Testis (tissue), 3 donors: ENCODE data around the gene THSD7A. TPM values are rescaled to one million over a fixed set of nuclear protein-coding genes. Genes with fewer than 3 reads are reported as not detected.

Experiments used
- DNase-seq: peaks from one replicate; pipeline ENCODE4 v3.0.0-alpha.2; 2019
- H3K27ac ChIP-seq, 2 donors: fragments of 200-600 bp; sonication (generic); one replicate each; pipeline ENCODE4 v1.5.1; 2019
- H3K27me3 ChIP-seq: fragments of 200-600 bp; sonication (generic); one replicate; pipeline ENCODE4 v1.5.1; 2019
- H3K36me3 ChIP-seq: fragments of 200-600 bp; sonication (generic); one replicate; pipeline ENCODE4 v1.5.1; 2017; ENCODE audit warnings: low read depth; ENCODE audit errors: missing control alignments
- H3K4me1 ChIP-seq: fragments of 200-600 bp; sonication (generic); one replicate; pipeline ENCODE4 v1.5.1; 2019
- H3K4me3 ChIP-seq, 2 donors: fragments of 200-600 bp; sonication (generic); one replicate each; pipeline ENCODE4 v1.5.1; 2017 to 2019
- H3K9me3 ChIP-seq: fragments of 200-600 bp; sonication (generic); one replicate; pipeline ENCODE4 v1.5.1; 2017
- POLR2A ChIP-seq: fragments of 450-650 bp; IDR thresholded peaks from one replicate; pipeline ENCODE4 v1.6.1; 2017; ENCODE audit warnings: antibody characterized with exemption, mild to moderate bottlenecking, moderate library complexity
- WGBS, 2 donors: methylation state at CpG; one replicate each; pipeline ENCODE4 v1.1.5; 2018; 5-methylcytosine and 5-hydroxymethylcytosine counted together
- intact Hi-C: fragments of 100-400 bp; cut with DNase I; formaldehyde crosslinking; loops from one replicate; pipeline ENCODE4 v1.15.1; 2023; ENCODE audit warnings: low total_unique reads
- polyA plus RNA-seq: library from polyadenylated mRNA; stranded (reverse); fragments of 350-450 nt; fragmentation: Illumina TruSeq; extraction: RNeasy Lipid Tissue Mini Kit (QIAGEN cat#74804); gene quantifications from one replicate; pipeline ENCODE4 v1.2.3, GENCODE V29; 2014; ENCODE audit warnings: low read depth, low replicate concordance; ENCODE audit not compliant: insufficient read depth
- total RNA-seq, 2 donors: library from RNA; depleted of rRNA; stranded (reverse); fragments of >200 nt; gene quantifications; one replicate each; pipeline ENCODE4 v1.2.3, GENCODE V29; 2016
- TF ChIP-seq, protein P1 (sequence below), 3 experiments: fragments of 450-650 bp in 2 of 3; fragments of 200-600 bp in 1 of 3; sonication (generic) in 1 of 3; IDR thresholded peaks; one replicate each; pipeline ENCODE4 v1.5.1; 2016 to 2019; ENCODE audit warnings: antibody characterized with exemption in 3 of 3, mild to moderate bottlenecking in 2 of 3, moderate library complexity in 1 of 3

Gene THSD7A
- total and polyA plus RNA-seq, 3 donors from 2014 or later, result 1.6 to 7.0 (median 6.8) TPM

DNA sequence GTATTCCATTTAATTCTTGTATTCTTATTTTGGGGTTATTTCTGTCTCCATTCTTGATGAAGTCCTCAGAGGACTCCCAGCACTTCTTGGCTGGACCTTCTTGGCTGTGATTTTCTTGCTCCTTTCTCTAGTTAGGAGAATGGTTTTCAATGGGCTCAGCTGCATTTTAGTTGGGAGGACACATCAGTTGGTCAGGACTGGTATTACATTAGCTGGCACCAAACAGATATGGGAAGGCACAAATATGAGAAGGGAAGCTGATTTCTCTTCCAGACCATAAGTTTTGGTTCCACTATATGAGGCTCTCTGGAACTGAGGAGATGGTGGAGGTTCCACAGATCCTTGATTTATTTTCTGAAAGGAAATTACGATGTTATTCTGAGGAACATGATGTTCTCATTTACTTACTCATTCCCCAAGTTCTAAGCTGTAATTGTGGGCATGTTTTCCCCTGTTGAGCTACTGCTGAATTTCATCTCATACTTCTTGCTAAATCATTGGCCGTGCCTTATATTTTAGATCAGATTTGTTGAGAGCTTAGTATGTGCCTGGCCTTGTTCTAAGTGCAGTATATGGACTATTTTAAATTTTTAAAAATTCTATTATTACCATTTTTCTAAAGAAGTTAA, 261.0 kb downstream of the THSD7A start:
- no peaks in the 10 kb centered on the region for H3K9me3 ChIP-seq
- intact Hi-C loops, result no loop called here
- no peaks in the 10 kb centered on the region for H3K27me3 ChIP-seq
- no peak overlapping the region for H3K27ac ChIP-seq
- TF ChIP-seq POLR2A, result no peak
- TF ChIP-seq, protein P1, sequence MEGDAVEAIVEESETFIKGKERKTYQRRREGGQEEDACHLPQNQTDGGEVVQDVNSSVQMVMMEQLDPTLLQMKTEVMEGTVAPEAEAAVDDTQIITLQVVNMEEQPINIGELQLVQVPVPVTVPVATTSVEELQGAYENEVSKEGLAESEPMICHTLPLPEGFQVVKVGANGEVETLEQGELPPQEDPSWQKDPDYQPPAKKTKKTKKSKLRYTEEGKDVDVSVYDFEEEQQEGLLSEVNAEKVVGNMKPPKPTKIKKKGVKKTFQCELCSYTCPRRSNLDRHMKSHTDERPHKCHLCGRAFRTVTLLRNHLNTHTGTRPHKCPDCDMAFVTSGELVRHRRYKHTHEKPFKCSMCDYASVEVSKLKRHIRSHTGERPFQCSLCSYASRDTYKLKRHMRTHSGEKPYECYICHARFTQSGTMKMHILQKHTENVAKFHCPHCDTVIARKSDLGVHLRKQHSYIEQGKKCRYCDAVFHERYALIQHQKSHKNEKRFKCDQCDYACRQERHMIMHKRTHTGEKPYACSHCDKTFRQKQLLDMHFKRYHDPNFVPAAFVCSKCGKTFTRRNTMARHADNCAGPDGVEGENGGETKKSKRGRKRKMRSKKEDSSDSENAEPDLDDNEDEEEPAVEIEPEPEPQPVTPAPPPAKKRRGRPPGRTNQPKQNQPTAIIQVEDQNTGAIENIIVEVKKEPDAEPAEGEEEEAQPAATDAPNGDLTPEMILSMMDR (IDR thresholded peaks at IDR 0.05), result no peak
- DNase-seq, result no peak
- WGBS, 2 donors, result 69 to 75% methylated on average over 2 of the region's 2 CpGs
- no peaks in the 10 kb centered on the region for H3K36me3 ChIP-seq
- H3K4me3 ChIP-seq, result no peak overlapping the region
- H3K4me1 ChIP-seq, result no peaks in the 10 kb centered on the region

DNA sequence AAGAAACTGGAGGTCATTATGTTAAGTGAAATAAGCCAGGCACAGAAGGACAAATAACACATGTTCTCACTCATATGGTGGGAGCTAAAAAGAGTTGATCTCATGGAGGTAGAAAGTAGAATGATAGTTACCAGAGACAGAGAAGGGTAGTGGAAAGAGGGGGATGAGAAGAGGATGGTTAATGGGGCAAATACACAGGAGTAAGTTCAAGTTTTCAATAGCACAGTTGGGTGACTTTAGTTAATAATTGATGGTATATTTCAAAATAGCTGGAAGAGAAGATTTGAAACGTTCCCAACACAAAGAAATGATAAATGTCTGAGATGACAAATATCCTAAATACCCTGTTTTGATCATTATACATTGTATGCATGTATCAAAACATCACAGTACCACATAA, 261.8 kb downstream of the THSD7A start:
- no peaks in the 10 kb centered on the region for H3K27me3 ChIP-seq
- no peaks in the 10 kb centered on the region for H3K36me3 ChIP-seq
- no peak for DNase-seq
- H3K9me3 ChIP-seq, result no peaks in the 10 kb centered on the region
- TF ChIP-seq, protein P1 (IDR thresholded peaks at IDR 0.05), result no peak
- intact Hi-C loops, result no loop called here
- H3K27ac ChIP-seq, result no peak overlapping the region
- H3K4me1 ChIP-seq, result no peaks in the 10 kb centered on the region
- 63 to 69% methylated on average over 1 of the region's 1 CpG for WGBS, 2 donors
- H3K4me3 ChIP-seq, result no peak overlapping the region

DNA sequence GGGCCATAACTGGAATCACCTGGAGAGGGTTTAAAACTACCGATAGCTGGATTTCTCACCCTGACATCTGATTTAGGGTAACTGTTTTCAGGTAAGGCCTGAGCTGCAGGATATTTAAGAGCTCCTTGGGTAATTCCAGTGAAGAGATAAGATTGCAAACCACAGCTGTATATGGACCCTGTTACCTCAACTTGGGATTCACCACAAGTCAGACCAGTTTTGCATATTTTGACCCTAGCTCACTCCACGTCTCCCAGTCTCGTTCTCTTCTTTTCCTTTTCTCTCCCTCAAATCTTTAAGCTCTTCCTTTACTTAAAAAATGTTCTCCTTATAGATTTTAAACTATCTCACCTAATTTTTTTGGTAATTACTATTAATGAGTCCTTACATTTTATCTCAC, 264.4 kb downstream of the THSD7A start:
- Histone ChIP-seq H3K27me3 (no peaks in the 10 kb centered on the region), H3K27ac (no peak overlapping the region), H3K36me3 (no peaks in the 10 kb centered on the region), H3K9me3 (no peaks in the 10 kb centered on the region), H3K4me1 (no peaks in the 10 kb centered on the region), H3K4me3 (peak overlapping the region in 1 of 2 donors; percentile 10)
- TF ChIP-seq POLR2A, result no peak
- TF ChIP-seq, protein P1 (IDR thresholded peaks at IDR 0.05), result no peak
- intact Hi-C loops, result no loop called here
- 69 to 81% methylated on average over 3 of the region's 3 CpGs for WGBS, 2 donors
- no peak for DNase-seq

DNA sequence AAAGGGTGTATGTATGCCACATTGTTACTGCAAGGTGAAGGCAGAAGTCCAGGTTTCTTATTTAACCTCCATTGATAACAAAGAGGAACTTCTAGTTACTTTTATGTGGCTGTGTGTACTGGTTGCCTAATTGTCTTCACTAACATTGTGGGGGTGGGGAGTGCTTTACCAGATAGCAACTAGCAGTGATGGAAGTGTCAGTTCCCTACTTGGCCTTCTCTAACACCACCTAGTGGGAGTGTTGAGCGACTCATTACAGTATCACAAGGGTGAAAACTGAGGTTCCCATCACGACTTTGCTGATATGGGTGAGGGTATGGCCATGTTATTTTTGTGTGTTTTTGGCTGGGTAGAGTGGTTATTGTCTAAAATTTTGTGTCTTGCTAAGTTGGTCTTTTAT, 274.4 kb downstream of the THSD7A start:
- H3K4me3 ChIP-seq, result no peak overlapping the region
- H3K27me3 ChIP-seq, result no peaks in the 10 kb centered on the region
- DNase-seq, result no peak
- H3K9me3 ChIP-seq, result no peaks in the 10 kb centered on the region
- intact Hi-C loops, result no loop called here
- no peaks in the 10 kb centered on the region for H3K4me1 ChIP-seq
- H3K27ac ChIP-seq, result no peak overlapping the region
- TF ChIP-seq, protein P1 (IDR thresholded peaks at IDR 0.05), result no peak
- no peak for TF ChIP-seq POLR2A
- H3K36me3 ChIP-seq, result no peaks in the 10 kb centered on the region
- WGBS, 2 donors, result 66 to 67% methylated on average over 2 of the region's 2 CpGs

DNA sequence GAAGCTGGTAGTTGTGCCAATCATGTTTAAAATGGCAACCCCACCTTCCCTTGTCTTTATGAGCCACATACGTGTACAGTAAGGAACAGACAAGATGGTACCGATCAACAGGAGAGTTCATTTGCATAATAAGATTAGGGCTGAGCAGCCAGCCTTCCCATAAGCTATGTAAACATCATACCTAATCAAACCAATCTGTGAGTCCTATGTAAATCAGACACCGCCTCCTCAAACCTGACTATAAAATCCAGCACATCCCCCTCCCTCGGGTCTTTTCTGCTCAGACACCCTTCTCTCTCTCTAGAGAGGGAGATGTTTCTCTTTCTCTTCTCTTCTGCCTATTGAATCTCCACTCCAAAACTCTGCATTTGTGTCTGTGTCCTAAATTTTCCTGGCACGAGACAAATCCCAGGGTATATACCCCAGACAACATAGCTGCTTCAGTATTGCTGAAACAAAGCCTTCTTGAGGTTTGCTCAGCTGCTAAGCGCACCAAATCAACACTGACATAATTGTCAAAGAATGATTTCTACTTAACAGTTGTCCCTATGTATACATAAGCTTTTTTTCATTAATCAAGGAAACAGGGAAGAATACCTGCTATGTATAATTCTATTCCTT, 279.2 kb downstream of the THSD7A start:
- DNase-seq, result no peak

More for the DNA sequence above, 279.2 kb downstream of the THSD7A start:
- Histone ChIP-seq H3K4me1 (no peaks in the 10 kb centered on the region), H3K27me3 (no peaks in the 10 kb centered on the region), H3K9me3 (no peaks in the 10 kb centered on the region), H3K27ac (no peak overlapping the region), H3K4me3 (no peak overlapping the region), H3K36me3 (no peaks in the 10 kb centered on the region)
- 83 to 84% methylated on average over 6 of the region's 6 CpGs for WGBS, 2 donors
- intact Hi-C loops, result no loop called here
- no peak for TF ChIP-seq POLR2A
- TF ChIP-seq, protein P1 (IDR thresholded peaks at IDR 0.05), result no peak
